MV-4-11 (cell line): ENCODE results near the gene NUP85.
"Not testable (repeated sequence)": the region's sequence is repeated elsewhere in the genome, so short reads cannot be mapped to it uniquely, and the experiment has no call there.

ENCODE experiments used
- DNase-seq: peaks from one replicate; lab custom pipeline; 2025; lab: John Stamatoyannopoulos, UW

The NUP85 gene

DNA sequence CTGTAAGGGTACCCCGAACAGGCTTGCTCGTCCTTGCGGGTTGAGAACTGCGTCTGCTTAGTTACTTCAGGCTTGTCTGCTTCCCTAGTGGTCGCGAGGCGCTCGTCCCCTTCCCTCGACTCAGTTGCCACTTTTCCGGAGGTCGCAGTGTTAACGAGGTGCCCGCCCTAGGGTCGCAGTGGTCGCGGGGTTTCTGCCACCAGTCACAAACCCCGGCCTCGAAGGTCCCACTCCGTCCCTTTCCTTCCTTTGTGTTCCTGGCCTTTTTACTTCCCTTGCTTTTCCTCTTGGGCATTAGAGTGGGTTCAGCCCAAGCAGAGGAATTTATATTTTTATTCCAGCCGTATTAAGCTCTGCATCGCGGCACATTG, 299 bp downstream of the NUP85 start:
- DNase-seq = no peak

DNA sequence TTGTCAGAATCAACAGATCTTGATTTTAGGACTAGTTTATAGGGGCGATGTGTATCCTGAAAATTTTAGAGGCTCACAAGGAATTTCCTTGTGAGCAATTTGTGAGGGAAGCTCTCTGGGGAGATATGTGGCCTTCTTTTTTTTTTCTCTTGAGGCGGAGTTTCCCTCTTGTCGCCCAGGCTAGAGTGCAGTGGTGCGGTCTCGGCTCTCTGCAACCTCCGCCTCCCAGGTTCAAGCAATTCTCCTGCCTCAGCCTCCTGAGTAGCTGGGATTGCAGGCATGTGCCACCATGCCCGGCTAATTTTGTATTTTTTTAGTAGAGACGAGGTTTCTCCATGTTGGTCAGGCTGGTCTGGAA, 1.6 kb downstream of the NUP85 start:
- not testable (repeated sequence) for DNase-seq

DNA sequence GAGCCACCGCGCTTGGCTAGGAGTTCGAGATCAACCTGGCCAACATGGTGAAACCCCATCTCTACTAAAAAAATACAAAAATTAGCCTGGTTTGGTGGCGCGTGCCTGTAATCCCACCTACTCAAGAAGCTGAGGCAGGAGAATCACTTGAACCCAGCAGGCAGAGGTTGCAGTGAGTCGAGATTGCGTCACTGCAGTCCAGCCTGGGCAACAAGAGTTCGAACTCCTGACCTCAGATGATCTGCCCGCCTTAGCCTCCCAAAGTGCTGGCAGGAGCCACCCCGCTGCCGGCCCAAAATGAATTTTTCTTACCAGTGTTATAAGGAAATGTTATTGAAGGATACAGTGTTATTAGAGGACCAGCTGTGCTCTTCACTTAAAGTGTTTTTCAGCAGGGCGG, 2.3 kb downstream of the NUP85 start:
- peak; percentile 42 for DNase-seq

DNA sequence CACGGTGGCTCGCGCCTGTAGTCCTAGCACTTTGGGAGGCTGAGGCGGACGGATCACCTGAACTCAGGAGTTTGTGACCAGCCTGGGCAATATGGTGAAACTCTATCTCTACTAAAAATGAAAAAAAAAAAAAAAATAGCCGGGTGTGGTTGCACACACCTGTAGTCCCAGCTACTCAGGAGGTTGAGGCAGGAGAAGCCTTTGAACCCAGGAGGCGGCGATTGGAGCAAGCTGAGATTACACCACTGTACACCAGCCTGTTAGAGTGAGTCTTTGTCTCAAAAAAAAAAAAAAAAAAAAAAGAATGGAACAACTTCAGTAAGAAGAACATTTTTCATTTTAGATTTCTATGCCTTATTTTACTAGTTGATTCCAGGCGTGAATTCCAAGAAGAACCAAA, 2.7 kb downstream of the NUP85 start:
- DNase-seq = no peak

DNA sequence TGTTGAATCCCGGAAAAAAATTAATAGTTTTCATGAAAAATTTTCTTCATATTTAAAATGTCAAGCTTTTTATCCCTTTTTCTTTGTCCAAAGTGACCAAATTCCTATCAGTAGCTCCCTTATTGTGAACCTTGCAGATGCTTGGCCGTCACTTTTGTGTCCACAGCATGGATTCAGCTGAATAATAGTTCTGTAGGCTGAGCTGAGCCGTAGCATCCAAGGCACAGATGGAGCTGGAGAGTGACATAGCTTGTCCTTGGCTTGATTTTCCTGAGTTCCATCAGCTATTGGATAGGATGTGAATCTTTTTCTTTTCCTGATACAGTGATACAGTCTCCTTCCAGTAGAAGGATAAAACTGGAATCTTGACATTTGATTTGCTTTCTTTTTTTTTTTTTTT, 3.6 kb downstream of the NUP85 start:
- no peak for DNase-seq

DNA sequence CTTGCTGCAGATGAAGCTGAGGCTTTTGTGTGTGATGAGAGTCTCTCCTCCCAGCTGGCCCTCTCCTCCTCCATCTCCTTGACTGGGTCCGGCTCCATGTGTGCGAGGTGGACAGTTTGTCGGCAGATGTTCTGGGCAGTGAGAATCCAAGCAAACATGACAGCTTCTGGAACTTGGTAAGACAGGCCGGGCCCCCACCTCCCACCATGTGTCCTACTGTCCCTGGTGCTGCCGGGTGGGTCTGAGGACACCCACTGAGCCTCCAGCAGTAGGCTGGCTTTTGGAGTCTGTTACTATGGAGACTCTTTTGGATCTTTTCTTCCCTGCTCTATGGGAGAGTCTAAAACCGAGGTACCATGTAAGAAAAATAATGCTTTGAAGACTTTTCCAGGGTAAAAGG, 12.7 kb downstream of the NUP85 start:
- no peak for DNase-seq

DNA sequence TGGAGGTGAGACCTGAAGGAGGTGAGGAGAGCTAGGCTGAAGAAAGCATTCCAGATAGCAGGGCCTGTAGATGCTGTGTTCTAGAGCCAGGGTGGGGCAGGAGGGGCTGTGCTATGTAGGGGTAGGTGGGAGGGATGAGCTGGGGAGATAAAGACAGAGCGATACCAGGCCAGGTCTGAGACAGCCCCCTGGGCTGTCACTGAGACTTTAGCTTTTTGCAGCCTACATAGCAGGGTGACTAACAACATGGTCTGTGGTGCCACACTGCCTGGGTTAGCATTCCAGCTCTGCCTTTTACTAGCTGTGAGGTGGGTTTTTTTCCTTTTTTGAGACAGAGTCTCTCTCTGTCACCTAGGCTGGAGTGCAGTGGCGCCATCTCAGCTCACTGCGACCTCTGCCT, 14.3 kb downstream of the NUP85 start:
- DNase-seq = no peak

DNA sequence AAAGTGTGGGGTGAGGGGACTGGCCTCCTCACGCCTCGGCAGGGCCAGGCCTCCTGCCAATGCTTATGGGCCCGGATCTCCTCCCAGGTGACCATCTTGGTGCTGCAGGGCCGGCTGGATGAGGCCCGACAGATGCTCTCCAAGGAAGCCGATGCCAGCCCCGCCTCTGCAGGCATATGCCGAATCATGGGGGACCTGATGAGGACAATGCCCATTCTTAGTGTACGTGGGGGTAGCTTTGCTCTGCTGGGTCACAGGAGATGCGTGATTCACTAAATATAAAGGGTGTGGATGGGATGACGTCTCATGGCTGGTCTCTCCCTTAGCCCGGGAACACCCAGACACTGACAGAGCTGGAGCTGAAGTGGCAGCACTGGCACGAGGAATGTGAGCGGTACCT, 19.5 kb downstream of the NUP85 start:
- DNase-seq = no peak

DNA sequence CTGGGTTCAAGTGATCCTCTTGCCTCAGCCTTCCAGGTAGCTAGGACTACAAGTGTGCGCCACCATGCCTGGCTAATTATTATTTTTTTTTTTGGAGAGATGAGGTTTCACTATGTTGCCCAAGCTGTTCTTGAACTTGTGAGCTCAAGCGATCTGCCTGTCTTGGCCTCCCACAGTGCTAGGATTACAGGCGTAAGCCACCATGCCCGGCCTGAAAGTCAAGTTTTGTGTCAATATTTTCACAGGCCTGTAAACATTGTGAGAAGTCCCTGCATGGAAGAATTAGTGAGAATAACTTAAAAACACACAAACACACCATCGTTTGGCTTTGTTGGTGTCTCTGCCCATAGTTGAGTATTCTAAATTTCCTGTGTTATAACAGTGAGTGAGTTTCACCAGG, 22.2 kb downstream of the NUP85 start:
- DNase-seq = no peak

DNA sequence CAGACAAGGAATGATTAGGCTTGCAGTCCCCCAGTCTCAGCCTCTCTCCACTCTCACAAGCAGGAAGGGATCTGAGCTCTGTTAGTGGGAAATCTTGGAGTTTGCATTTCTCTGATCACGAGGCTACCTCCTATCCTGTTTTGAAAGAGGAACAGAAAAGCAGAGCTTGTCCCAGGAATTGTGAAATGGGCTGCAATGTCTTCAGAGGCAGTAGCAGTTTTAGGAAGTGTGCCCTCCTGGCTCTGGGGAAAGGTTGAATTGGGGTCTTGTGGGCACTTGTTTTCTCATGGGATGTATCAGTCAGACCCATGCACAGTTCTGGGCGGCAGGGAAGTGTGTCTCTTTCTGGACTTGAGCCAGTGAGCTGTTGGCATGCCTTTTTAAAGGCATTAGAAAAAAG, 22.8 kb downstream of the NUP85 start:
- DNase-seq = peak; percentile 97

DNA sequence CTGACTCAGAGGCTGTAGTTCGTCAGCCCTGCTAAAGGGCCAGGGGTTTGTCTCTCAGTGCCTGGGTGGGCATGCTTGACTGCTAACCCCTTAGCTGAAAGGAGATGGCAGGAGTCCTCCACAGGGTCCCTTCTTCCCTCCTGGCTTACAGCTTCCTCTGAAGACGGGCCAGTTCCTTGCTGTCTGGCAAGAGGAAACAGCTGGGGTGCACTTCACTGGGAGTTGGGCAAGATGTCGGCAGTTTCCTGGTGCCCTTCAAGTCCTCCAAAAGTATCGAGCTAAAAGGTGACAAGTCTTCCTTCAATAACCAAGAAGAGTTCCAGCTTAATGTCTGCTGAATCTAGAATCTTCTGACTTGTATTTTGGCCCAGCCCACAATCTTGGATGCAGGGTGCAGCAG, 23.4 kb downstream of the NUP85 start:
- peak; percentile 72 for DNase-seq

DNA sequence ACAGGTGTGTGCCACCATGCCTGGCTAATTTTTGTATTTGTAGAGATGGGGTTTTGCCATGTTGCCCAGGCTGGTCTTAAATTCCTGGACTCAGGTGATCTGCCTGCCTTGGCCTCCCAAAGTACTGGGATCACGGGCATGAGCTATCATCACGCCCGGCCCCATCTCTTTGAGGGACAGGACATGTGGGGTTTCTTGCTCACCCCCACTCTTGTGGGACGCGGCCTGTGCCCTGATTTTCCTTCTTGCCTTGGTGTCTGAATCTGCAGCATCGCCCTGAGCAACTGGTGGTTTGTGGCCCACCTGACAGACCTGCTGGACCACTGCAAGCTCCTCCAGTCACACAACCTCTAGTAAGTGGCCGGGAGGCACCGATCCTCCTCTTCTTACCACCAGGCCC, 25.6 kb downstream of the NUP85 start:
- no peak for DNase-seq

DNA sequence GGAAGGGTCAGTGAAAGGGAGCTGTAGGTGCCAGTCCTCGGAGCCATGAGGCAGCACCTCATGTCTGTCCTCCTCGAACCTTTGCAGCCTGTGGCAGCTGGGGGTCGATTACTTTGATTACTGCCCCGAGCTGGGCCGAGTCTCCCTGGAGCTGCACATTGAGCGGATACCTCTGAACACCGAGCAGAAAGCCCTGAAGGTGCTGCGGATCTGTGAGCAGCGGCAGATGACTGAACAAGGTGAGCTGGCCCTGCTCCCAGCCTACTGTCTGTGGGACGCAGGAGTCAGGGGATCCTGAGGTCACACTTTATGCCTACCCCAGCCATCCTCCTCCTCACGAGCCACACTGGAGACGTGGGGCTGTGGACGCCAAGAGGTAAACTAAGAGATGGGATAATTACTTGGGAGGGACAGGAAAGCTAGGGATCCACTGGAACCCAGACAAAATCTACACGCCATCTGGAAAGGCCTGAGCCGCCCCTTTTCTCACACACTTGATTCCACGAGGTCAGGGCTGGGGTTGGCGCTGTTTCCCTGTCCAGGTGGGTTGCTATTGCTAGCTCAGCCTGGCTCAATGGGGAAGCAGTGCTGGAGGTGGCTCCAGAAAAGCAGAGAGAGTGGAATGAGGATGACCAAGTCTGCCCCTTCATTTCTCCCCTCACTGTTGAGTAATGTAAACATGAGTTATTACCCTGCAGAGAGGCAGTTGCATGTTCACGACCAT, 26.4 kb downstream of the NUP85 start:
- DNase-seq = no peak

DNA sequence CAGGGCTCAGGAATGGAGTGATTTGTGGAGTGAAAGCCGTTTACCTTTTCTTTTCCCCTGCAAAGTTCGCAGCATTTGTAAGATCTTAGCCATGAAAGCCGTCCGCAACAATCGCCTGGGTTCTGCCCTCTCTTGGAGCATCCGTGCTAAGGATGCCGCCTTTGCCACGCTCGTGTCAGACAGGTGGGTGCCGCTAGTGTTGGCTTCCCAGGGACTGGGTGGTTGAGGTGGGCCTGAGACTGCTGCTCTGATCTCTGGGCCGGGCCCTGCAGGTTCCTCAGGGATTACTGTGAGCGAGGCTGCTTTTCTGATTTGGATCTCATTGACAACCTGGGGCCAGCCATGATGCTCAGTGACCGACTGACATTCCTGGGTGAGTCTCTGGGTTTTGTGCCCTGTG, 27.3 kb downstream of the NUP85 start:
- DNase-seq = no peak

DNA sequence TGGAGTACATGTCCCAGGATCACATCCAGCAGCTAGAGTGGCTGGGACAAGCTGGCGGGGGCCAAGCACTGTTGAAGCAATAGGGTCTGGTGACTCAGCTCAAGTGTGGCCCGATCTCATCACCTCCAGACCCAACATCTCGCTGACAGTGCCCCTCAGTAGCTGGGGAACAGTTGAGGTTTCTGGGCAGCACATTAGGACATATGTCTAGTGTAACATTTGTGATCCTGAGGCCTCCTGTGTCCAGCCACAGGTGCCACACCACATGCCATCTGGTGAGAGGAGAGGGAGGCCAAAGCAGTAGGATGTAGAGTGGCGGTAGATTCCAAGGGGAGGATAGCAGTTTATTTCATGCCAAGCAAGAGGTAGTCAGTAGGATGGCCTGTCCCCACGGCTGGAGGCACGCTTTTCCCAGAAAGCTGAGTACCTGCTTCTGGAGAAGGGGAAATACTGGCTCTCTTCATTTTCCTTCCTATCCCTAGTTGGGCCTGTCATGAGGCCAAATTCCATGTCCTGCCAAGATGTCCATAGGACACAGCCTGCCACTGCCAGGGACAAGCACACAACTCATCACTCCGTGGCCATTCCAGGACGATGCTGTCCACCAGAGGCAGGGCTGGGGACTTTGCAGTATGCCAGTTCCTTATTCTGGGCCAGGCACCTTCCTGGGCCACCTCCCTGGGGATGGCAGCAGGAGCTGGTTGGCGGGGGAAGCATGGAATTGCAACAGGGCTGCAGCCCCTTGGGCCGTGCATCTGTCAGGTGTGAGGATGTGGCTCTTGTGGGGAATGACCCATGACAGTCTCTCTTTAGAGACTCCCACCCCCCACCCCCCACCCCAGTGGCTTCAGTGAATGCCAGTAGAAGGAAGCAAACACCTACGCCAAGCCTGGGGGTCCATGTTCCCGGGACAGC, 31.9 kb downstream of the NUP85 start:
- DNase-seq = no peak

DNA sequence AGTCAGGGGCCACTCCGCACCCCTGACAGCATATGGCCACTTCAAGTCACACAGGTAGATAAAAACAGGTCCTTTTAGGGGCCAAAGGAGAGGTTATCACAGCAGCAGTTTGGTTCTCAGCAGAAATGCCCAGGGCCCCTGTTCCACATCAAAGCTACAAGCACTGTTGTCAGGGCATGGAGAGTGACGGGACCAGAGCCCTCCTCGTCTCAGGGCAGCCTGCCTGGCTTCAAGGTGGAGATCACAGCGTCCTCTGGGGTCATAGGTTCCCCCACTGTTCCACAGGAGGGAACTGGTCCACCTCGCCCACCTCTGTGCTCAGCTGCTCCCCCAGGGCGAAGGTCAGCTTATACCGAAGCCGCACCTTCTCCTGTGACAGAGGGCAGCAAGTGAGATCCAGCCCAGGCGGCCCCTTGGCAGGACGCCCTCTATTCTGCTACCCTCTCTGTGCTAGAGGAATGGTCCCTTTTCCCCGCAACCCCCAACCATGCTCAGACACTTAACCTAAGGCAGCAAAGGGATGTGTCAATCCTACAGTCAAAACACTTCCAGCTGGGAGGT, 32.6 kb downstream of the NUP85 start:
- no peak for DNase-seq

DNA sequence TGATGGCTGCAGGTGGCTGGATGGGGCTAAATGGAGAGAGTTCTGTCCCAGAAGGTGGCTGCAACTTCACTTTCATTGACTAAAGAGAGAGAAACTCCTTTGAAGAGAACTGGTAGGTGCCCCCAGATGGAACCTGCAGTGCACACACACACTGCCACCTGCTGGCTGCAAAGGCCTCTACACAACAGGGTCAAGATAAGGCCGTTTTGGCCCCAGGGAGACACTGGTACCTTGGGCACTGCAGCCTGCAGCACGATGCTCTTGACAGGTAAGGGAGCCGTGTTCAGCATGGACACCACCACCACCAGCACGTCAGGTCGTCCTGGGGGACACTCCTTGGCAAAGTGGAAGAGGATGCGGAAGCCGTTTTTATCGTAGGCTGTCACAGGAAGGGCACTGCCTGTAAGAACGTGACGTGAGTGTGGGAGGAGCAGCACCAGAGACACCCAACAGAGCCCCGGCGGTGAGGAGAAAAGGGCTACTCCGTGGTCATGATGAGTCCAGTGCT, 33.3 kb downstream of the NUP85 start:
- DNase-seq = peak; percentile 61

DNA sequence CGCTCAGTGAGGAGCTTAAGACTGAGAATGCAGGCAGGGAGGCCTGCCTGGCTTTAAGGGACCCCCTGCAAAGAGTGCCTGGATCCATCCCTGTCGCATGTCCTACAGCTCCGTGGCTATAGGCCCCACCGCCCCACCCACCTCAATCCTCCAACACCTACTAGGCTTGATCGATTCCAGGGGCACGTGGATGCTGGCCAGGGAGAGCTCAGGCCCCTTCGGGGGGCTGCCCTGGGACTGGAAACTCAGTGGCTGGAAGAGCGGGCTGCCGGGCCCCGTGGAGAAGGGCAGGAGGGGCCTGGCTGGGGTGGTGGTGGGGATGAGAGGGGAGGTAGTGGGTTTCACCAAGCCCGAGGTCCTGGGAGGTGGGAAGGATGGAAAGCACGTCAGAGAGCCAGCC, 33.7 kb downstream of the NUP85 start:
- no peak for DNase-seq

DNA sequence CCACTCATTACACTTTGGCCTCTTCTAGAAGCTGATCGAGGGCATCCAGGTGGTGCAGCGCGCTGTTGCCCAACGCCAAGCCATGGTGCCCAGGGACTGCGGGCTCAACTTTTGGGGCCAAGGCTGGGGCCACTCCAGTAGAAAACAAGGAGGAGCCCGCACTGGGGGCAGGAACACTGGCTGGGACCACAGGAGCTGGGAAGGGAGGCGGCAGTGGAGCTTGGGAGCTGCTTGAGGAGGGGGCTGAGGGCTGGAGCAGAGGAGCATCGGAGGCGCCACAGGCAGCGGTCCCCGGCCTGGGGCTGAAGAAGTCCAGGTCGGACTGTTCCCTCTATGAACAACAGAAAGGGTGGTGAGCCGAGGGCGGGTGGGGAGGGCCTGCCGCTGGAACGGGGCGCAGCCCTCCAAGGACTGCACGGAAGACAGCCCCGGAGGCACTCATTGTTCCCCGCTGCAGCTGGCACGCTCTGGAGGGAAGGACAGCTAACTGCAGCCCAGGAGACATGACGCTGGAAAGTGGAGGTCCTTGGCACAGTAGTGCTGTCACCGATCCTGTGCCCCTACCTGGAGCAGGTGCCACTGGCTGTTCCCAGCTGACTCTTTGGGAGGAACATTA, 34.4 kb downstream of the NUP85 start:
- no peak for DNase-seq

DNA sequence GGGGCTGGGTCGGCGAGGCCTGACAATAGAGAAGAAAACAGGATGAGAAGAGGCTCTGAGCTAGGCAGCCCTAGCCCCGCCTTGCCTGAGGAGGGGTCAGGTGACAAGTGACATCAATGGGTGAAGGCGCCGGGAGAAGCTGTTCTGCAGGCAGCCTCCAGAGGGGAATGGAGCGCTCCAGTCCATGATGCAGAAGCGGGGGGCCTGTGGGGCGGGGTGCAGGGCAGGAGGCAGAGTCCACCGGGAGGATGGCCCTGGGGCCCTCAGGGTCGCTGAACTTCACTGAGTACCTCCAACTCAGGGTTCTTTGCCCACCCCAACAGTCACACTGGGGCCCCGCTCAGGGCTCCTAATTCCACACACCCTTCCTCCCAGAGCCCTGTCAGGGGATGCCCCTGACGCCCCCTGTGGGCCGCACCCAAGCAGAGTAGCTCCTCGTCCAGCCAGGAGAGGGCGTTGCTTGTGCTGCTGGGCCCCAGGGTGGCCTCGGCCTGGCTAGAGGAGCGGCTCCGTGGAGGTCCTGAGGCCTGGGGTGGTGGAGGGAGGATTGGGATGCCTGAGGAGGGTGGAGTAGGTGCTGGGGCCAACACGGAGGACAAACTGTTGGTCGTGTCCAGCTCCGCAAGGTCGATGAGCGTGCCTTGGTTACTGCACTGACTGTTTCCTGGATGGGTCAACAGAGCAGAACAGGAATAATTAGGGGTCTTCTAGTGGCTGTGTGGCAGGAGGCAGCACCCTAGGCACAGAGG, 35.1 kb downstream of the NUP85 start:
- peak; percentile 28 for DNase-seq

DNA sequence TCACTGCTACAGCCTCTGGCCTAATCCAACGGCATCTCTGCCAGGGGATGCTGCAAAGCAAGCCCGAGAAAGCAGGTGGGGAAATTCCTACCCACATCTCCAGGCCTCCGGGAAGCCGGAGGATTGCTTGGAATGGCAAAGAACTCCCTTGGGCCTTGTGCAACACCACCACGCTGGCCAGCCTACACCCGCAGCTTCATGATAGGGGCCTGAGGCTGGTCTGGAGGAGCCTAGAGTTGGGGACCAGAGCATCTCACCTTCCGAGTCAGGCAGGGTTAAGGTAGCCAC, 35.6 kb downstream of the NUP85 start:
- DNase-seq = no peak

DNA sequence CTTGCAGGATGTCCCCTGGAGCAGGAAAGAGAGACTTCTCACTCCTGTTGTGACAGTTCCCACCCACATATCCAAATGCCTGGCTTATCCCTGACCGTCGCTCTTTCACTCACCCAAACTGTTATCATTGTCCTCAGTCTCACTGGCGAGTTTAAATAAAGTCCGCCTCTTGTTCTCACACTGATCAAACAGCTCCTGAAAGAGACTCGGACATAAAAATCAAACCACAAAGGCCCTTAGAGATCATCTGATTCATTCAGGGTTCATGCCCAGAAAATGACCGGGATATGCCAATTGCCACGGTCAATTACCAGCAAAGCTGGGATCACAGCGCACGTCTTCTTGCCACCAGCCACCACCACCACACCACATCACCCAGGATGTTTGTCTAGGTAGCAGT, 36.0 kb downstream of the NUP85 start:
- no peak for DNase-seq
